Measurements from ENCODE around the gene PRKCE.

GRCh38 chr2:45862843-45863242, 211.4 kb downstream of the PRKCE start:
- TF ChIP-seq CTCF (conservative IDR thresholded peaks at IDR 0.05 in 1 of 2, IDR thresholded peaks at IDR 0.05 in 1 of 2; ENCODE audit: extremely low read depth in 1 of 2, insufficient read depth in 1 of 2, low read depth in 1 of 2, low read length in 2 of 2) = no peak
- no peak for TF ChIP-seq EZH2 (IDR thresholded peaks at IDR 0.05; ENCODE audit: borderline replicate concordance, low read length)

Measured in mammary epithelial cell (primary cell).